K562 treated with DMSO at 1 percent for 48 hours (cell line): Measurements from ENCODE around the gene SLC27A2. TPM values are rescaled to one million over a fixed set of nuclear protein-coding genes. Genes with fewer than 3 reads are reported as not detected.

Source experiments
- total RNA-seq: library from RNA; unstranded; fragments of 300-600 nt; gene quantifications from 2 replicates; pipeline ENCODE4 v1.2.3, GENCODE V29; 2022; ENCODE audit warnings: low replicate concordance; ENCODE audit errors: extremely low read depth

The SLC27A2 gene
- not detected in 2 replicates for total RNA-seq

DNA sequence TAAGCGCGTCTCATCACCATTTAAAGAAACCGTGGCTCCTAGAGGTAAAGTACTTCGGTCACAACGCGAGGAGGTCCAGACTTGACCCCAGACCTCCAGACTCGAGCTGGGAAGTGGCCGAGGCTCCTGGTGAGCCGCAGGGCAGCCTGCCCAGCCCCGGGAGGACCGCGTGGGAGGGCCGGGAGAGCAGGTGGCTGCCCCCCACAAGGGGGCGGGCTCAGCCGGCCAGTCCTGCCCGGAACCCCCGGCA, at the start of gene SLC27A2:
Gene SLC27A2, plus strand, starts transcription at position 228 of the 250 bp plus-strand sequence. CDS start 232 bp downstream, outside the sequence.

GRCh38 chr15:50265620-50266019, 83.6 kb downstream of the SLC27A2 start, which contains the start of gene HDC:
HDC (minus strand) TSS chr15:50265726; CDS start chr15:50265623, 103 bp downstream.

Other genes starting within 250 kb of the SLC27A2 start
- gene ATP8B4, start 63.0 kb upstream of the SLC27A2 start, total RNA-seq = not detected in 2 replicates
- gene HDC, start 83.5 kb downstream of the SLC27A2 start, total RNA-seq = not detected in 2 replicates
- gene GABPB1, start 173.0 kb downstream of the SLC27A2 start, total RNA-seq = not detected in 2 replicates
- gene USP8, start 242.2 kb downstream of the SLC27A2 start, total RNA-seq = not detected in 2 replicates